HepG2 (cell line): Measurements from ENCODE around the gene PELI3. TPM values are rescaled to one million over a fixed set of nuclear protein-coding genes. Genes with fewer than 3 reads are reported as not detected.

Source experiments
- CTCF ChIP-seq: sonication (generic); formaldehyde crosslinking; IDR thresholded peaks from 2 replicates; pipeline ENCODE4 v1.5.0; 2020; ENCODE audit warnings: mild to moderate bottlenecking, missing genetic modification reagents, moderate library complexity
- DNMT3B ChIP-seq: conservative IDR thresholded peaks from 2 replicates; pipeline ENCODE4 v1.6.1; 2016; ENCODE audit warnings: missing biosample characterization, control low read depth
- HES4 ChIP-seq: sonication (generic); formaldehyde crosslinking; IDR thresholded peaks from 2 replicates; pipeline ENCODE4 v1.9.0; 2021; ENCODE audit warnings: mild to moderate bottlenecking, missing genetic modification reagents, borderline replicate concordance
- HMG20B ChIP-seq: conservative IDR thresholded peaks from 2 replicates; pipeline ENCODE4 v1.6.1; 2016; ENCODE audit warnings: missing genetic modification reagents, missing compliant biosample characterization
- MAFG ChIP-seq: sonication (generic); formaldehyde crosslinking; IDR thresholded peaks from 2 replicates; pipeline ENCODE4 v1.5.1; 2020; ENCODE audit warnings: mild to moderate bottlenecking, missing genetic modification reagents
- MBNL3 ChIP-seq: fragments of 250-450 bp; sonication (Bioruptor Pico); conservative IDR thresholded peaks from 2 replicates; pipeline ENCODE4 v1.8.0; 2022; ENCODE audit warnings: mild to moderate bottlenecking, inconsistent platforms
- NR2C2 ChIP-seq: sonication (generic); formaldehyde crosslinking; IDR thresholded peaks from 2 replicates; pipeline ENCODE4 v1.4.0; 2020; ENCODE audit warnings: missing genetic modification reagents, mild to moderate bottlenecking, moderate library complexity, borderline replicate concordance
- PAXIP1 ChIP-seq: sonication (generic); formaldehyde crosslinking; conservative IDR thresholded peaks from 2 replicates; pipeline ENCODE4 v1.4.0; 2020; ENCODE audit warnings: mild to moderate bottlenecking, missing genetic modification reagents, moderate library complexity
- PHF20 ChIP-seq: sonication (generic); formaldehyde crosslinking; IDR thresholded peaks from 2 replicates; pipeline ENCODE4 v1.5.0; 2020; ENCODE audit warnings: mild to moderate bottlenecking, missing genetic modification reagents
- PLSCR1 ChIP-seq: sonication (generic); formaldehyde crosslinking; IDR thresholded peaks from 2 replicates; pipeline ENCODE4 v1.5.0; 2020; ENCODE audit warnings: missing genetic modification reagents, mild to moderate bottlenecking, borderline replicate concordance
- SKIL ChIP-seq: sonication (generic); formaldehyde crosslinking; IDR thresholded peaks from 2 replicates; pipeline ENCODE4 v1.8.0; 2022; ENCODE audit warnings: missing genetic modification reagents, mild to moderate bottlenecking, moderate library complexity, borderline replicate concordance
- THAP11 ChIP-seq: IDR thresholded peaks from 2 replicates; pipeline ENCODE4 v1.6.1; 2016; ENCODE audit warnings: missing biosample characterization, missing genetic modification reagents
- THRA ChIP-seq: sonication (generic); formaldehyde crosslinking; IDR thresholded peaks from 2 replicates; pipeline ENCODE4 v1.4.0; 2020; ENCODE audit warnings: missing genetic modification reagents, borderline replicate concordance
- ZBTB1 ChIP-seq: sonication (generic); formaldehyde crosslinking; IDR thresholded peaks from 2 replicates; pipeline ENCODE4 v1.4.0; 2020; ENCODE audit warnings: missing genetic modification reagents, borderline replicate concordance
- ZBTB7B ChIP-seq: sonication (generic); formaldehyde crosslinking; IDR thresholded peaks from 2 replicates; pipeline ENCODE4 v1.4.0; 2020; ENCODE audit warnings: missing genetic modification reagents
- ZMYM2 ChIP-seq: sonication (generic); formaldehyde crosslinking; IDR thresholded peaks from 2 replicates; pipeline ENCODE4 v1.8.0; 2022; ENCODE audit warnings: mild to moderate bottlenecking, missing genetic modification reagents
- ZNF562 ChIP-seq: sonication (generic); formaldehyde crosslinking; IDR thresholded peaks from 2 replicates; pipeline ENCODE4 v1.8.0; 2022; ENCODE audit warnings: missing genetic modification reagents, borderline replicate concordance
- ZNF777 ChIP-seq: sonication (generic); formaldehyde crosslinking; IDR thresholded peaks from 2 replicates; pipeline ENCODE4 v1.4.0; 2020; ENCODE audit warnings: missing genetic modification reagents
- ZSCAN29 ChIP-seq: sonication (generic); formaldehyde crosslinking; conservative IDR thresholded peaks from 2 replicates; pipeline ENCODE4 v1.4.0; 2020; ENCODE audit warnings: mild to moderate bottlenecking, missing genetic modification reagents
- polyA plus RNA-seq, 8 experiments: library from polyadenylated mRNA; depleted of rRNA in 3 of 8; stranded (reverse) in 7 of 8; unstranded in 1 of 8; fragments of >200 nt; fragmentation: Illumina TruSeq in 4 of 8; extraction: Trizol in 4 of 8; gene quantifications; 2 replicates each; pipeline versions ENCODE4 v1.2.1 to v1.2.3, GENCODE V29; 2011 to 2016; ENCODE audit warnings: low read depth in 4 of 8, missing spikeins in 1 of 8, mixed read lengths in 1 of 8; ENCODE audit not compliant: insufficient read depth in 1 of 8
- total RNA-seq, 5 experiments: library from RNA; depleted of rRNA; stranded (reverse); fragments of >200 nt; fragmentation: Illumina TruSeq; extraction: Trizol; gene quantifications; 2 replicates each; pipeline ENCODE4 v1.2.3, GENCODE V29; 2016; ENCODE audit warnings: low read depth in 1 of 5

Gene PELI3
- total and polyA plus RNA-seq, 2 of the 13 experiments (the other 11 are each of a cell fraction or from before 2014, with no cell fraction given), result 2.0 to 4.0 TPM

- TF ChIP-seq CTCF (CRISPR knock-in tag), result peak; percentile 18; the same call in 1 of the 2 replicates
- TF ChIP-seq PHF20 (CRISPR knock-in tag), result peak; percentile 92
- TF ChIP-seq HES4 (CRISPR knock-in tag), result no peak
- TF ChIP-seq PLSCR1 (CRISPR knock-in tag), result no peak
- TF ChIP-seq MAFG (CRISPR knock-in tag), result no peak
- TF ChIP-seq ZBTB1 (CRISPR knock-in tag), result no peak
- no peak for TF ChIP-seq MBNL3 (CRISPR knock-in tag)
- peak; percentile 63 for TF ChIP-seq THRA (CRISPR knock-in tag)
- TF ChIP-seq ZBTB7B (CRISPR knock-in tag), result peak; percentile 64; the same call in 1 of the 2 replicates
- TF ChIP-seq ZSCAN29 (CRISPR knock-in tag), result no peak
- 0 out of 2 replicates have a peak, but pooled peaks have one; percentile 32 for TF ChIP-seq DNMT3B (CRISPR knock-in tag)
- TF ChIP-seq THAP11 (CRISPR knock-in tag), result peak; percentile 82
- TF ChIP-seq SKIL (CRISPR knock-in tag), result 0 out of 2 replicates have a peak, but pooled peaks have one; percentile 5
- TF ChIP-seq HMG20B (CRISPR knock-in tag), result 0 out of 2 replicates have a peak, but pooled peaks have one; percentile 32
- peak; percentile 42; the same call in 1 of the 2 replicates for TF ChIP-seq ZMYM2 (CRISPR knock-in tag)
- no peak for TF ChIP-seq ZNF562
- TF ChIP-seq ZNF777 (CRISPR knock-in tag), result no peak
- TF ChIP-seq PAXIP1, result no peak; the same call in 1 of the 2 replicates
- TF ChIP-seq NR2C2, result peak; percentile 73
Measured at GRCh38 chr11:66480117-66480938, 13.6 kb downstream of the PELI3 start, which contains the start of gene DPP3 (continued).
